GM12873 (cell line): ENCODE measurements around the gene UBL5.

Source experiments
- TF ChIP-seq, protein P1 (sequence below): IDR thresholded peaks from 2 replicates; pipeline ENCODE4 v1.5.1; 2012; ENCODE audit warnings: low read depth, mild to moderate bottlenecking, moderate library complexity, low read length, control low read depth; ENCODE audit not compliant: insufficient read depth; ENCODE audit errors: missing control alignments

The UBL5 gene

DNA sequence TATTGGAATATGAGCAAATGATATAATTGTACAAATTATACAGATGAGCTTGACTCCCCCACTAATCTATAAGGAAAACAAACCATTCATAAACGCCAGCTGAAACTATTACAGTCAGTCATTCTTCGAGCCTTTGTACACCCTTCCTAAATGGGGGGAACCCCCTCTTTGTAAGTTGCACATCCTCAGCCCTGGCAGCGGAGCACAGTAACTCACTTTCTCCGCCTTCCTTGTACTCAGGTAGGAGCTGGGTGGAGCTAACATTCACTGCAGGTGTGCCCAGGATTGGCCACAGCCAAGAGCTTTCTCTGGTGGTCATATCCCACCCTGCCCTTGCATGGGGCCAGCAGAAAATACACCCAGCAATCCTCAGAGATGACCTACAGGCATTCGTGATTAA, 36.0 kb downstream of the UBL5 start:
- TF ChIP-seq, protein P1, sequence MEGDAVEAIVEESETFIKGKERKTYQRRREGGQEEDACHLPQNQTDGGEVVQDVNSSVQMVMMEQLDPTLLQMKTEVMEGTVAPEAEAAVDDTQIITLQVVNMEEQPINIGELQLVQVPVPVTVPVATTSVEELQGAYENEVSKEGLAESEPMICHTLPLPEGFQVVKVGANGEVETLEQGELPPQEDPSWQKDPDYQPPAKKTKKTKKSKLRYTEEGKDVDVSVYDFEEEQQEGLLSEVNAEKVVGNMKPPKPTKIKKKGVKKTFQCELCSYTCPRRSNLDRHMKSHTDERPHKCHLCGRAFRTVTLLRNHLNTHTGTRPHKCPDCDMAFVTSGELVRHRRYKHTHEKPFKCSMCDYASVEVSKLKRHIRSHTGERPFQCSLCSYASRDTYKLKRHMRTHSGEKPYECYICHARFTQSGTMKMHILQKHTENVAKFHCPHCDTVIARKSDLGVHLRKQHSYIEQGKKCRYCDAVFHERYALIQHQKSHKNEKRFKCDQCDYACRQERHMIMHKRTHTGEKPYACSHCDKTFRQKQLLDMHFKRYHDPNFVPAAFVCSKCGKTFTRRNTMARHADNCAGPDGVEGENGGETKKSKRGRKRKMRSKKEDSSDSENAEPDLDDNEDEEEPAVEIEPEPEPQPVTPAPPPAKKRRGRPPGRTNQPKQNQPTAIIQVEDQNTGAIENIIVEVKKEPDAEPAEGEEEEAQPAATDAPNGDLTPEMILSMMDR, result no peak

DNA sequence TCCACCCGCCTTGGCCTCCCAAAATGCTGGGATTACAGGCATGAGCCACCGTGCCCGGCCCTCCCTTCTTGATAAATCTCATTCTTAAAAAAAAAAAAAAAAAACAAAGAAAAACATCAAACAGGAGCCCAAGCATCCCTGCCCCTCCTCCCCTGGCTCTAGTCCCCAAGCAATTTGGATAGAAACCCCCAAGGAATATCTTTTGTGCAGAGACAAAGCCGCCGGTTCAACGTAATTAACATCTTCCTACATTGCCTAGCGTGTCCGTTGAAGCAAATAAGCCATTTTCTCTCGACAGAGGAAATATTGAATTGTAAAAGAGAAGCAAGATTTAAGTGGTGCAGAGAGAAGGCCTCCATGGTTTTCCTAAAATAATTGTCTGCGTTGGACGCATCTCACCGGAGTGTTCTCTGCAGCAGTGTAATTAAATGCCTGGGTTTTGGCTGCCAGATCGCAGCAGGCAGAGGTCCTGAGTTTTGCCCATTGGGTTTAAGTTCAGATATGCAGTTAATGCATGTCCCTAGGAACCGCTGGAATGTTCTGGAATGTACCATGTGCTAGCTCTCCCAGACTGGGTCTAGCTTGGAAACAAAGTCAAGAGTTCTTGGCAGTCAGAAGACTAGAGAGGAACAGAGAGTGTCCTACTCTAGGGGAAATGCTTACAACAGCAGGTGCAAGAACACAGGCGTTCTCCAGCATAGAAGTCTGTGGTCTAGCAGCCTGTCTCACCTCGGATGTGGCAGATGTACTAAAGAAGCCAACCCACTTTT, 38.2 kb downstream of the UBL5 start:
- TF ChIP-seq, protein P1, result no peak

DNA sequence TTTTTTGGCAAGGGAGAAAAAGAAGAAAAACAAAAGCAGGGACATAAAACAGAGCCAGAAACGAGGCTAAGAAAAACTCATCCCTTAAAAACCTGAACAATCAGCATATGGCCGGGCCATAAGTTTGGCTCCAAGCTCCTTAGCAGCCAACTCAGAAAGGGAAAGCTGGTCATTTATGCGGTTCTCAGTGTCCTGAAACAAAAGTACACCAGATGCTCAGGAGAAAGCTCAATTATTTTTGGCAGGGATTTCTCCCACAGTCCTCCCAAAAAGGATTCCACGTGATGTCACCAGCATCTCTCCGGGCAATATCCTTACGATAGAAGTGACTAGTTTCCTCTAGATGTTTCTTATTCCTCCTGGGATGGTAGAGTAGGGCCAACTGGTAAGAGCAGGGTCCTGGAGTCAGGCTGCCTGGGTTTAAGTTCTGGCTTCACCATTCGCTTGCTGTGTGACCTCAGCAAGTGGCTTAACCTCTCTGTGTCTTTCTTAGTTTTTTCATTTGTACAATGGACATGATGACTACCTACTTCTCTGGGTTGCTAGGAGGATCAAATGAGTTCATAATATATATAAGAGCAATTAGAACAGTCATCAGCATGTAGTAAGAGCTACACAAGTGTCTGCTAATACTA, 41.4 kb downstream of the UBL5 start:
- TF ChIP-seq, protein P1, result no peak

DNA sequence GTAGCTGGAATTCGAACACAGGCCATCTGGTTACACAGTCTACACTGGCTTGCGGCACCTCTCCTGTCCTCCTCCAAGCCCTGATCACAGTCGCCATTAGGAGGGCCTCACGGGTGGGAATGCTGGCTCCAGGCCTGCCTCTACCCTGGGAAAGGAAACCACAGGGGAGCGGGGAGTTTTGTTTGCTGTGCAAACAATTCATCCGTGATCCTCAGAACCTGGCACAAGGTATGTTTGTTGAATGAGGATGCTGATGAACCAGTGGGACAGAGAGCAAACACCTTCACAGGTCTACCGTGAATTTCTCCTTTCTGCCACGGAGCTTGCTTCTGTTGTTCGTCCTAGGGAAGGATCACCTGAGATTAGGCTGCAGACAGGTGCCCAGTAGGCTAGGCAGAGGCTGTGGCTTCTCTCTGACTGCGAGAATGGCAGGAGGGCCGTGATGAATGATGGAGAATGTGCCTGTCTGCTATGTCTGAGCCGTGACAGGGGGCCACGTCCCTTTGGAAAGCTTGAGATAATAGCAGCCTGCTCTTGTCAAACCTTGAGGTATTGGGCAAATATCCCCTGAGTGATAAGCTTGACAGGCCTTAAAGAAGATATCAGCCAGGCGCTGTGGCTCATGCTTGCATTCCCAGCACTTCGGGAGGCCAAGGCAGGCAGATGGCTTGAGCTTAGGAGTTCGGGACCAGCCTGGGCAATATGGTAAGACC, 44.1 kb downstream of the UBL5 start:
- TF ChIP-seq, protein P1, result no peak

- TF ChIP-seq, protein P1, result no peak
Observed at GRCh38 chr19:9872618-9873242, 45.0 kb downstream of the UBL5 start.

DNA sequence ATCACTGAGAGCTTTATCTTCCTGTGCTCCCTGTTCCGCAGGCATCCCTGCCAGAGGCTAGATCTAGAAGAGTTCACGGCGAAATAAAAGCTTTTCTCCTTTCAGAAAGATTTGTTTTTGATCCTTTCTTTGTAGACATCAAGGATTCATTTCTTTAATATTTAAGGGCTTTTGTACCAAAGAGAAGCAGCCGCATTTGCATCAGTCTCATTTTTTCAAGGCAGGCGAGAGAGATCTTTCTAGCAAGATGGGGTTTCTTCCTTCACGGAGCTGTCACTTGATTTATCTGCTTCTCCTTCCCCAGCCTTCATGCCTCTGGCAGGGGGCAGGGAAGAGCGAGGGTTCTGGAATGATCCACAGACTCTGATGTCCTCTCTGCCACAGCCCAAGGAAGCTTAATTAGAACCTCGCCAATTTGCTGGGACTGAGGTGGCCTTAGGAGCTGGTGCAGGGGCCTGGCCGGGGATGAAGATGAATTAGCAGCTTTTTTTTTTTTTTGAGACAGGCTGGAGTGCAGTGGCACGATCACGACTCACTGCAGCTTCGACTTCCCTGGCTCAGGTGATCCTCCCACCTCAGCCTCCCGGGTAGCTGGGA, 47.4 kb downstream of the UBL5 start:
- TF ChIP-seq, protein P1, result no peak
